ENCODE measurements around the gene EPHA6.

The EPHA6 gene

GRCh38 chr3:96986241-96986640, 171.8 kb downstream of the EPHA6 start:
- no peak for DNase-seq (ENCODE audit: low read depth)
- in situ Hi-C loops (cut with HindIII; ENCODE audit: low sequenced_read_pairs): no loop called here
- H3K4me3 ChIP-seq (ENCODE audit: low read depth, low read length): no peak overlapping the region
- no peak for TF ChIP-seq CTCF (IDR thresholded peaks at IDR 0.05; ENCODE audit: low read depth, low read length, missing control alignments)

GRCh38 chr3:96991231-96991630, 176.8 kb downstream of the EPHA6 start:
- H3K4me3 ChIP-seq (ENCODE audit: low read depth, low read length): no peak overlapping the region
- in situ Hi-C loops (cut with HindIII; ENCODE audit: low sequenced_read_pairs): no loop called here
- DNase-seq (ENCODE audit: low read depth): no peak
- no peak for TF ChIP-seq CTCF (IDR thresholded peaks at IDR 0.05; ENCODE audit: low read depth, low read length, missing control alignments)

- TF ChIP-seq CTCF (IDR thresholded peaks at IDR 0.05; ENCODE audit: low read depth, low read length, missing control alignments): no peak
- in situ Hi-C loops (cut with HindIII; ENCODE audit: low sequenced_read_pairs): no loop called here
- H3K4me3 ChIP-seq (ENCODE audit: low read depth, low read length): no peak overlapping the region
- DNase-seq (ENCODE audit: low read depth): no peak
Measured at GRCh38 chr3:96991800-96992365, 177.5 kb downstream of the EPHA6 start.

- no peak overlapping the region for H3K4me3 ChIP-seq (ENCODE audit: low read depth, low read length)
- in situ Hi-C loops (cut with HindIII; ENCODE audit: low sequenced_read_pairs): no loop called here
- no peak for TF ChIP-seq CTCF (IDR thresholded peaks at IDR 0.05; ENCODE audit: low read depth, low read length, missing control alignments)
- DNase-seq (ENCODE audit: low read depth): no peak
Measured at GRCh38 chr3:96994988-96995387, 180.6 kb downstream of the EPHA6 start.

GRCh38 chr3:96996009-96996408, 181.6 kb downstream of the EPHA6 start:
- DNase-seq (ENCODE audit: low read depth): no peak
- no peak for TF ChIP-seq CTCF (IDR thresholded peaks at IDR 0.05; ENCODE audit: low read depth, low read length, missing control alignments)
- in situ Hi-C loops (cut with HindIII; ENCODE audit: low sequenced_read_pairs): no loop called here
- no peak overlapping the region for H3K4me3 ChIP-seq (ENCODE audit: low read depth, low read length)

- H3K4me3 ChIP-seq (ENCODE audit: low read depth, low read length): no peak overlapping the region
- in situ Hi-C loops (cut with HindIII; ENCODE audit: low sequenced_read_pairs): no loop called here
- DNase-seq (ENCODE audit: low read depth): no peak
- TF ChIP-seq CTCF (IDR thresholded peaks at IDR 0.05; ENCODE audit: low read depth, low read length, missing control alignments): no peak
Measured at GRCh38 chr3:97001611-97002010, 187.2 kb downstream of the EPHA6 start.

All from astrocyte of the cerebellum (primary cell).